ENCODE data around the gene XXYLT1.

XXYLT1 gene

DNA sequence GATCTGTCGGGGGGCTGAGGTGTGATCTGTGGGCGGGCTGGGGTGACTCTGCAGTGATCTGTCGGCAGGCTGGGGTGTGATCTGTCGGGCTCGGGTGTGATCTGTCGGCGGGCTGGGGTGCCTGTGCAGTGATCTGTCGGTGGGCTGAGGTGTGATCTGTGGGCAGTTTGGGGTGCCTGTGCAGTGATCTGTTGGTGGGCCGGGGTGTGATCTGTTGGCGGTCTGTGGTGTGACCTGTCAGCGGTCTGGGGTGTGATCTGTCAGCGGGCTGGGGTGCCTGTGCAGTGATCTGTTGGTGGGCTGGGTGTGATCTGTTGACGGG lies 205.1 kb downstream of the XXYLT1 start:
- TF ChIP-seq, protein P1, sequence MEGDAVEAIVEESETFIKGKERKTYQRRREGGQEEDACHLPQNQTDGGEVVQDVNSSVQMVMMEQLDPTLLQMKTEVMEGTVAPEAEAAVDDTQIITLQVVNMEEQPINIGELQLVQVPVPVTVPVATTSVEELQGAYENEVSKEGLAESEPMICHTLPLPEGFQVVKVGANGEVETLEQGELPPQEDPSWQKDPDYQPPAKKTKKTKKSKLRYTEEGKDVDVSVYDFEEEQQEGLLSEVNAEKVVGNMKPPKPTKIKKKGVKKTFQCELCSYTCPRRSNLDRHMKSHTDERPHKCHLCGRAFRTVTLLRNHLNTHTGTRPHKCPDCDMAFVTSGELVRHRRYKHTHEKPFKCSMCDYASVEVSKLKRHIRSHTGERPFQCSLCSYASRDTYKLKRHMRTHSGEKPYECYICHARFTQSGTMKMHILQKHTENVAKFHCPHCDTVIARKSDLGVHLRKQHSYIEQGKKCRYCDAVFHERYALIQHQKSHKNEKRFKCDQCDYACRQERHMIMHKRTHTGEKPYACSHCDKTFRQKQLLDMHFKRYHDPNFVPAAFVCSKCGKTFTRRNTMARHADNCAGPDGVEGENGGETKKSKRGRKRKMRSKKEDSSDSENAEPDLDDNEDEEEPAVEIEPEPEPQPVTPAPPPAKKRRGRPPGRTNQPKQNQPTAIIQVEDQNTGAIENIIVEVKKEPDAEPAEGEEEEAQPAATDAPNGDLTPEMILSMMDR (IDR thresholded peaks at IDR 0.05; ENCODE audit: poor library complexity, severe bottlenecking): no peak
- Histone ChIP-seq H3K36me3 (ENCODE audit: low read depth) (no peaks in the 10 kb centered on the region), H3K27me3 (ENCODE audit: insufficient read depth, poor library complexity, severe bottlenecking) (no peaks in the 10 kb centered on the region), H3K27ac (ENCODE audit: poor library complexity, severe bottlenecking) (no peak overlapping the region), H3K4me1 (ENCODE audit: insufficient read depth, poor library complexity, severe bottlenecking) (peaks cover 2% of the 10 kb centered on the region), H3K9me3 (ENCODE audit: severe bottlenecking) (peaks cover 2% of the 10 kb centered on the region), H3K4me3 (ENCODE audit: severe bottlenecking) (no peak overlapping the region)
- ATAC-seq (ENCODE audit: low read depth): no peak
- peak; percentile 39 for DNase-seq (ENCODE audit: low spot score)

- peaks cover 2% of the 10 kb centered on the region for H3K9me3 ChIP-seq (ENCODE audit: severe bottlenecking)
- no peaks in the 10 kb centered on the region for H3K36me3 ChIP-seq (ENCODE audit: low read depth)
- ATAC-seq (ENCODE audit: low read depth): no peak
- no peak for DNase-seq (ENCODE audit: low spot score)
- H3K27ac ChIP-seq (ENCODE audit: poor library complexity, severe bottlenecking): no peak overlapping the region
- no peak overlapping the region for H3K4me3 ChIP-seq (ENCODE audit: severe bottlenecking)
- TF ChIP-seq, protein P1 (IDR thresholded peaks at IDR 0.05; ENCODE audit: poor library complexity, severe bottlenecking): no peak
- H3K4me1 ChIP-seq (ENCODE audit: insufficient read depth, poor library complexity, severe bottlenecking): peaks cover 2% of the 10 kb centered on the region
- H3K27me3 ChIP-seq (ENCODE audit: insufficient read depth, poor library complexity, severe bottlenecking): no peaks in the 10 kb centered on the region
Observed at GRCh38 chr3:195065142-195065863, 205.7 kb downstream of the XXYLT1 start.

DNA sequence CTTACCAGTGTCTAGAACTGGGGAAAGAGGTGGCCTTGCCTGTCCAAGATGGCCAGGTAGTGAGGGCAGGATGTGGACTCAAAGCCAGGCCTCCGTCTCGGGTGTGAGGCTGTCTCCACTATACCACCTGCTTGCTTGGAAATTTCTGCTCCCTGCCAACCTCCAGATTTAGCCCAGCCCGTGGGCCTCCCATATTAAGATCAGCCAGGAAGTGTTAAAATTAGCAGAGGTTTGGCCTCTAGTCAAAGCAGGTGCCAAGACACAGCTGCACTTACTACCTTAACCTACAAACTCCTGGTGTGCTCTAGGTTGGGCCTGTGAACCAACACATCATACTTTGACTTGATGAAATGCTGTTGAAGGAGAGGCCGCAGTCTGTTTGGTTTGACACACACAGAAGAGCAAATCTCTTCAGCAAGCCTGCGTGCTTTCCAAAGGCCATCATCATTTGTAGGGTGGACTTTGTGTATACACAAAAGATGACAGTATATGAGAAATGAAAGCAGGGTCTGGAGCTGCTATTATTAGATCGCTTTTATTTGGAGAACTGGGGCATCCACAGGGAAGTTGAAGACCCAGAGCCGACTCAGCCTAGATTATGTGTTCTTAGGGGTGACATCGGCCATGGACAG lies 206.5 kb downstream of the XXYLT1 start:
- H3K36me3 ChIP-seq (ENCODE audit: low read depth): no peaks in the 10 kb centered on the region
- peaks cover 2% of the 10 kb centered on the region for H3K4me1 ChIP-seq (ENCODE audit: insufficient read depth, poor library complexity, severe bottlenecking)
- no peak overlapping the region for H3K27ac ChIP-seq (ENCODE audit: poor library complexity, severe bottlenecking)
- DNase-seq (ENCODE audit: low spot score) (peak; percentile 11), ATAC-seq (ENCODE audit: low read depth) (no peak)
- no peaks in the 10 kb centered on the region for H3K27me3 ChIP-seq (ENCODE audit: insufficient read depth, poor library complexity, severe bottlenecking)
- H3K9me3 ChIP-seq (ENCODE audit: severe bottlenecking): peaks cover 2% of the 10 kb centered on the region
- TF ChIP-seq, protein P1 (IDR thresholded peaks at IDR 0.05; ENCODE audit: poor library complexity, severe bottlenecking): no peak
- H3K4me3 ChIP-seq (ENCODE audit: severe bottlenecking): no peak overlapping the region

DNA sequence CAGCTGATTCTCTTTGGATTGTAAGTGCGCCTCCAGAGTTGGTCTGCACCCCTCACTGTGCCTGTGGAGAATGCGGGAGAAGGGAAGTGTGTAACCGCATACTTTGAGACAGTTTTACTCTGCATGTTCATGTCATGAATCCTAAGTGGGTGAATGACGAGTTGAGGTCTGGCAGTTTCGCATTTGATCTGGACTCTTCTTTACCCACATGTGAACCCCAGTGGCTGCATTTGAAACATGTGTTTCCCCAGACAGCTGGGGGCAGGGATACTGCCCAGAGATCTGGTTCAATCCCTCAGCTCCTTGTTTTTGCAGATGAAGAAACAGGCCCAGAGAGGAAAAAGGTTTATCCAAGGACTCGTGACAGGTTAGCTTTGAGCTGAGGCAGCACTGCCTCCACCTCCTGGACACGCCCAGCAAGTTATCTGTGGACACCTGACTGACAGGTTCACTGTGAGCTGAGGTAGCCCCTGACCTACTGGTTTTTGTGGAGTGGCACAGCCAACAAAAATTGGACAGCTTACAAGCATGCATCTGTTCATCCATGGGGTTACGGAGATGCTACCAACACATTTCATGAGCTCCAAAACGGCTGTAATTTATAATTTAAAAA lies 207.3 kb downstream of the XXYLT1 start:
- Histone ChIP-seq H3K4me1 (ENCODE audit: insufficient read depth, poor library complexity, severe bottlenecking) (peaks cover 2% of the 10 kb centered on the region), H3K27ac (ENCODE audit: poor library complexity, severe bottlenecking) (no peak overlapping the region), H3K9me3 (ENCODE audit: severe bottlenecking) (peaks cover 2% of the 10 kb centered on the region), H3K4me3 (ENCODE audit: severe bottlenecking) (no peak overlapping the region), H3K36me3 (ENCODE audit: low read depth) (no peaks in the 10 kb centered on the region), H3K27me3 (ENCODE audit: insufficient read depth, poor library complexity, severe bottlenecking) (no peaks in the 10 kb centered on the region)
- ATAC-seq (ENCODE audit: low read depth) (no peak), DNase-seq (ENCODE audit: low spot score) (peak; percentile 17)
- TF ChIP-seq, protein P1 (IDR thresholded peaks at IDR 0.05; ENCODE audit: poor library complexity, severe bottlenecking): no peak

Data from RWPE2 (cell line).